ENCODE data around the gene DNM1. TPM values are rescaled to one million over a fixed set of nuclear protein-coding genes. Genes with fewer than 3 reads are reported as not detected.

The DNM1 gene
- polyA plus RNA-seq, 1 of the 3 experiments (the other 2 are of a cell fraction) = 35.7 TPM

DNA sequence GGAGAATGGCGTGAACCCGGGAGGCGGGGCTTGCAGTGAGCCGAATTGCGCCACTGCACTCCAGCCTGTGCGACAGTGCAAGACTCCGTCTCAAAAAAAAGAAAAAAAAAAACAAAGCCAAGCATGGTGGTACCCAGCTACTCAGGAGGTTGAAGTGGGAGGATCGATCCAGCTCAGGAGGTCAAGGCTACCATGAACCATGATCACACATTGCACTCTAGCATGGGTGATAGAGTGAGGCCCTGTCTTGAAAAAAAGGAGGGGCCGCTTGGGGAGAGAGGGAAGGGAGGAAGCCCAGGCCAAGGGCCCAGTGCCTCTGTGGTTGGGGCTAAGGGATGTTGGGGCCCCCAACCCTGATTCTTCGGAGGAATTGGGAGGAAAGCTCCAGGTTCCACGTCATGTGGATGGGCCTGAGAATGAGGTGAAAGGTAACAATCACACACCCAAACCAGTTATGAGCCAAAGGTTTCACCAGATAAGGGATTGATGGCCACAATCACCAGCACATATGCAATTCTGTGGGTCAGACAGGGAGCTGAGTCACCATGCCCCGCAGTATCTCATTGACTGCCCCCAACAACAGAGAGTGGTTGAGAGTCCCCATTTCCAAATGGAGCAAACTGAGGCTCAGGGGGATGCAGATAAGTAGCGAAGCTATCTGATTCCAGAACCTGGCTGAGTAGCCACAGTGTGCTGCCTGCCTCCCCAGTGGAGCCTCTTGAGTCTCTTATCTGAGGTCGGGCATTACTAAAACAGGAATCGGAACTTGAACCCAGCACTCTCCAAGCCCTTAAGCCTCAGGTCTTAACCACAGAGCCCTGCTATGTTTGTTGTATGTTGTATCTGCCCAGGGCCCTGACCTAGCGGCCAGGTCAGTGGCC is 93.4 kb downstream of the DNM1 start:
- Histone ChIP-seq H3K4me1 (ENCODE audit: control insufficient read depth in 1 of 2, insufficient read depth in 2 of 2, low read depth in 1 of 2, low read length in 1 of 2) (peaks cover 5 to 8% of the 10 kb centered on the region in 2 experiments; a peak in 2 of 4 replicates), H3K27ac (ENCODE audit: low read depth in 2 of 2, low read length in 1 of 2) (no peak overlapping the region), H3K9ac (no peak overlapping the region), H3K79me2 (ENCODE audit: insufficient read depth) (no peaks in the 10 kb centered on the region), H3K9me2 (no peaks in the 10 kb centered on the region), H3K27me3 (ENCODE audit: insufficient read depth) (no peaks in the 10 kb centered on the region), H3K36me3 (replicated peaks in 1 of 2; ENCODE audit: control insufficient read depth in 1 of 2, insufficient read depth in 2 of 2, low read length in 1 of 2) (no peaks in the 10 kb centered on the region), H3K4me3 (ENCODE audit: low read depth in 2 of 2, low read length in 1 of 2) (no peak overlapping the region), H3F3A (replicated peaks; ENCODE audit: insufficient read depth) (no peaks in the 10 kb centered on the region), H2AFZ (ENCODE audit: low read depth) (no peak overlapping the region), H3K9me3 (no peaks in the 10 kb centered on the region), H3K4me2 (no peak overlapping the region), H4K20me1 (ENCODE audit: insufficient read depth) (no peaks in the 10 kb centered on the region)
- ChIA-PET POLR2A (interaction anchor here (0.6 to 1.8 kb wide), 2 partner anchors 8 to 227 kb away, joined by 3 to 4 read pairs; no protein-coding TSS in a partner anchor), CTCF (interaction anchor here (0.5 to 9.4 kb wide), 23 partner anchors 8 to 142 kb away, joined by 3 to 80 read pairs (median 4); partner anchors contain the start of gene CERCAM)
- DNase-seq = no peak
- WGBS (ENCODE audit: low lambda C conversion rate) = 87% methylated on average over 16 of the region's 16 CpGs
- TF ChIP-seq, protein P1, sequence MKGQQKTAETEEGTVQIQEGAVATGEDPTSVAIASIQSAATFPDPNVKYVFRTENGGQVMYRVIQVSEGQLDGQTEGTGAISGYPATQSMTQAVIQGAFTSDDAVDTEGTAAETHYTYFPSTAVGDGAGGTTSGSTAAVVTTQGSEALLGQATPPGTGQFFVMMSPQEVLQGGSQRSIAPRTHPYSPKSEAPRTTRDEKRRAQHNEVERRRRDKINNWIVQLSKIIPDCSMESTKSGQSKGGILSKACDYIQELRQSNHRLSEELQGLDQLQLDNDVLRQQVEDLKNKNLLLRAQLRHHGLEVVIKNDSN (IDR thresholded peaks at IDR 0.05; ENCODE audit: borderline replicate concordance, low read depth) = no peak
- TF ChIP-seq SMC3 (IDR thresholded peaks at IDR 0.05; ENCODE audit: low read depth, low read length) (no peak), RXRA (IDR thresholded peaks at IDR 0.05; ENCODE audit: borderline replicate concordance, low read depth) (no peak), CHD2 (IDR thresholded peaks at IDR 0.05; ENCODE audit: low read length, partially characterized antibody) (no peak), RAD21 (IDR thresholded peaks at IDR 0.05; ENCODE audit: low read length) (no peak), ELF1 (IDR thresholded peaks at IDR 0.05) (no peak), EZH2phosphoT487 (IDR thresholded peaks at IDR 0.05; ENCODE audit: borderline replicate concordance, low read depth) (no peak), TEAD4 (IDR thresholded peaks at IDR 0.05; ENCODE audit: borderline replicate concordance, insufficient read depth) (no peak), RCOR1 (IDR thresholded peaks at IDR 0.05; ENCODE audit: low read length) (no peak)
- TF ChIP-seq, protein P2, sequence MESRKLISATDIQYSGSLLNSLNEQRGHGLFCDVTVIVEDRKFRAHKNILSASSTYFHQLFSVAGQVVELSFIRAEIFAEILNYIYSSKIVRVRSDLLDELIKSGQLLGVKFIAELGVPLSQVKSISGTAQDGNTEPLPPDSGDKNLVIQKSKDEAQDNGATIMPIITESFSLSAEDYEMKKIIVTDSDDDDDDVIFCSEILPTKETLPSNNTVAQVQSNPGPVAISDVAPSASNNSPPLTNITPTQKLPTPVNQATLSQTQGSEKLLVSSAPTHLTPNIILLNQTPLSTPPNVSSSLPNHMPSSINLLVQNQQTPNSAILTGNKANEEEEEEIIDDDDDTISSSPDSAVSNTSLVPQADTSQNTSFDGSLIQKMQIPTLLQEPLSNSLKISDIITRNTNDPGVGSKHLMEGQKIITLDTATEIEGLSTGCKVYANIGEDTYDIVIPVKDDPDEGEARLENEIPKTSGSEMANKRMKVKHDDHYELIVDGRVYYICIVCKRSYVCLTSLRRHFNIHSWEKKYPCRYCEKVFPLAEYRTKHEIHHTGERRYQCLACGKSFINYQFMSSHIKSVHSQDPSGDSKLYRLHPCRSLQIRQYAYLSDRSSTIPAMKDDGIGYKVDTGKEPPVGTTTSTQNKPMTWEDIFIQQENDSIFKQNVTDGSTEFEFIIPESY (IDR thresholded peaks at IDR 0.05; ENCODE audit: borderline replicate concordance, low read depth) = no peak
- TF ChIP-seq, protein P3, sequence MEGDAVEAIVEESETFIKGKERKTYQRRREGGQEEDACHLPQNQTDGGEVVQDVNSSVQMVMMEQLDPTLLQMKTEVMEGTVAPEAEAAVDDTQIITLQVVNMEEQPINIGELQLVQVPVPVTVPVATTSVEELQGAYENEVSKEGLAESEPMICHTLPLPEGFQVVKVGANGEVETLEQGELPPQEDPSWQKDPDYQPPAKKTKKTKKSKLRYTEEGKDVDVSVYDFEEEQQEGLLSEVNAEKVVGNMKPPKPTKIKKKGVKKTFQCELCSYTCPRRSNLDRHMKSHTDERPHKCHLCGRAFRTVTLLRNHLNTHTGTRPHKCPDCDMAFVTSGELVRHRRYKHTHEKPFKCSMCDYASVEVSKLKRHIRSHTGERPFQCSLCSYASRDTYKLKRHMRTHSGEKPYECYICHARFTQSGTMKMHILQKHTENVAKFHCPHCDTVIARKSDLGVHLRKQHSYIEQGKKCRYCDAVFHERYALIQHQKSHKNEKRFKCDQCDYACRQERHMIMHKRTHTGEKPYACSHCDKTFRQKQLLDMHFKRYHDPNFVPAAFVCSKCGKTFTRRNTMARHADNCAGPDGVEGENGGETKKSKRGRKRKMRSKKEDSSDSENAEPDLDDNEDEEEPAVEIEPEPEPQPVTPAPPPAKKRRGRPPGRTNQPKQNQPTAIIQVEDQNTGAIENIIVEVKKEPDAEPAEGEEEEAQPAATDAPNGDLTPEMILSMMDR (IDR thresholded peaks at IDR 0.05) = no peak

Measured in SK-N-SH (cell line).